ENCODE measurements around the gene KRTAP9-1.
"Not testable (repeated sequence)": the region's sequence is repeated elsewhere in the genome, so short reads cannot be mapped to it uniquely, and the experiment has no call there.

The KRTAP9-1 gene

DNA sequence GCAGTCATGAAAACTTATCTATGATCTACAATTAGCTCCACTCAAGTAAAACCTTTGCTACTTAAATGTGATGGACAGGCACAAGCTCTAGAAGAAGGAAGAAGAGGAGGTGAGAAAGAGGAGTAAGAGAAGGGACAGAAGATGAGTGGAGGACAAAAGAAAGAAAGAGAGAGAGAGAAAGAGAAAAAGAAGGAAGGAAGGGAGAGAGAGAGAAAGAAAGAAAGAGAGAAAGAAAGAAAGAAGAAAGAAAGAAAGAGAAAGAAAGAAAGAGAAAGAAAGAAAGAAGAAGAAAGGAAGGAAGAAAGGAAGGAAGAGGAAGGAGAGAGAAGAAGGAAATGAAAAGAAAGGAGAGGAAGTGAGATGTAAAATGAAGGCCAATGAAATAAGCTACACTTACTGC lies 40.4 kb downstream of the KRTAP9-1 start:
- TF ChIP-seq, protein P1, sequence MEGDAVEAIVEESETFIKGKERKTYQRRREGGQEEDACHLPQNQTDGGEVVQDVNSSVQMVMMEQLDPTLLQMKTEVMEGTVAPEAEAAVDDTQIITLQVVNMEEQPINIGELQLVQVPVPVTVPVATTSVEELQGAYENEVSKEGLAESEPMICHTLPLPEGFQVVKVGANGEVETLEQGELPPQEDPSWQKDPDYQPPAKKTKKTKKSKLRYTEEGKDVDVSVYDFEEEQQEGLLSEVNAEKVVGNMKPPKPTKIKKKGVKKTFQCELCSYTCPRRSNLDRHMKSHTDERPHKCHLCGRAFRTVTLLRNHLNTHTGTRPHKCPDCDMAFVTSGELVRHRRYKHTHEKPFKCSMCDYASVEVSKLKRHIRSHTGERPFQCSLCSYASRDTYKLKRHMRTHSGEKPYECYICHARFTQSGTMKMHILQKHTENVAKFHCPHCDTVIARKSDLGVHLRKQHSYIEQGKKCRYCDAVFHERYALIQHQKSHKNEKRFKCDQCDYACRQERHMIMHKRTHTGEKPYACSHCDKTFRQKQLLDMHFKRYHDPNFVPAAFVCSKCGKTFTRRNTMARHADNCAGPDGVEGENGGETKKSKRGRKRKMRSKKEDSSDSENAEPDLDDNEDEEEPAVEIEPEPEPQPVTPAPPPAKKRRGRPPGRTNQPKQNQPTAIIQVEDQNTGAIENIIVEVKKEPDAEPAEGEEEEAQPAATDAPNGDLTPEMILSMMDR (IDR thresholded peaks at IDR 0.05; ENCODE audit: control insufficient read depth, extremely low read depth, insufficient read depth), result no peak

DNA sequence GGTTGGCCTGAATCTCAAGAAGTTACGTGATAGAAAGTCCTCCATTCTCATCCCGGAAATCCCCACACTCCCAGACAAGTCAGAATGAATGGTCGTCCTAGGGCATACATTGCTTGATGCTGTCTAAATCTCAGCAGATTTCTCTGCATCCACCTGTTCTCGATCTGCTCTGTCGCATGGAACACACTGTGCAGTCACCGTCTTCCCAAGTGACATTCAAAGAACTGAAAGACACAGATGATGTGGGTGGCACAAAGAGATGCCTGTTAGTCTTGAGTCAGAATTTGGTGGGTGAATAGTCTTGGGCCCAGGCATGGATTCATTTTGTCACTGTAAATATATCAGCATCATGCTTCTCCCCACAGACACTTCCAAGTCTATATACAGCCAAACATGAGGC lies 42.0 kb downstream of the KRTAP9-1 start:
- no peak overlapping the region for H3K4me3 ChIP-seq (ENCODE audit: low read depth, low read length)
- TF ChIP-seq, protein P1 (IDR thresholded peaks at IDR 0.05; ENCODE audit: control insufficient read depth, extremely low read depth, insufficient read depth), result no peak

More for the DNA sequence above, 40.4 kb downstream of the KRTAP9-1 start:
- DNase-seq (ENCODE audit: low read depth), result no peak
- no peak overlapping the region for H3K4me3 ChIP-seq (ENCODE audit: low read depth, low read length)

DNA sequence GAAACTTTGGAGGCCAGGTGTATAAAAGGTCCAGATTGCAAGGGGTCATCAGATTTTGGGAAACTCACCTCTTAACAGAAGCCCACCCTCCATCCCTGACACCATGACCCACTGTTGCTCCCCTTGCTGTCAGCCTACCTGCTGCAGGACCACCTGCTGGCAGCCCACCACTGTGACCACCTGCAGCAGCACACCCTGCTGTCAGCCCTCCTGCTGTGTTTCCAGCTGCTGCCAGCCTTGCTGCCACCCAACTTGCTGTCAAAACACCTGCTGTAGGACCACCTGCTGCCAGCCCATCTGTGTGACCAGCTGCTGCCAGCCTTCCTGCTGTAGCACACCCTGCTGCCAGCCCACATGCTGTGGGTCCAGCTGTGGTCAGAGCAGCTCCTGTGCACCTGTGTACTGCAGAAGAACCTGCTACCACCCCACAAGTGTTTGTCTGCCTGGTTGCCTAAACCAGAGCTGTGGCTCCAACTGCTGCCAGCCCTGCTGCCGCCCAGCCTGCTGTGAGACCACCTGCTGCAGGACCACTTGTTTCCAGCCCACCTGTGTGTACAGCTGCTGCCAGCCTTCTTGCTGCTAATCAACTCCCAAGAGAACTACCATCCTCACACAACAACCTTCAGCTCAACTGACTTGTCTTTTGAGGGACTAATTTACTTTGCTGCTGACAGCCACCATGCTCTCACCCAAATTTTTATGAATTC lies 42.9 kb downstream of the KRTAP9-1 start, which contains the start of gene KRTAP9-3:
KRTAP9-3 (plus strand) TSS at position 51 of the 707 bp plus-strand sequence; CDS start at position 104, 53 bp downstream.
- DNase-seq (ENCODE audit: low read depth); H3K4me3 ChIP-seq (ENCODE audit: low read depth, low read length): not testable (repeated sequence)

More for the DNA sequence above, 42.0 kb downstream of the KRTAP9-1 start:
- no peak for DNase-seq (ENCODE audit: low read depth)

DNA sequence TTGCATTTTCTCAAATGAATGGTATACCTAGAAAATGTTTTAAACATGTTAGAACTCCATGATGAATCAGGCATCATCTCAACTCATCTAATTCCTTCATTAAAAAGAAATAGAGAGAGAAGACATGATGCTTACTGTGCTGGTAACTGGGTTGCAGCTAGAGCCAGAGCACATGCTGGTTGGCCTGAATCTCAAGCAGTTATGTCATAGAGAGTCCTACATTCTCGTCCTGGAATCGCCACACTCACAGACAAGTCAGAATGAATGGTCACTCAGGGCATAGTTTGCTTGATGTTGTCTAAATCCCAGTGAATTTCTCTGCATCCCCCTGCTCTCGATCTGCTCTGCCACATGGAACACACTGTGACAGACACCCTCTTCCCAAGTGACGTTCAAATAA lies 47.4 kb downstream of the KRTAP9-1 start:
- not testable (repeated sequence) for H3K4me3 ChIP-seq (ENCODE audit: low read depth, low read length); DNase-seq (ENCODE audit: low read depth)

DNA sequence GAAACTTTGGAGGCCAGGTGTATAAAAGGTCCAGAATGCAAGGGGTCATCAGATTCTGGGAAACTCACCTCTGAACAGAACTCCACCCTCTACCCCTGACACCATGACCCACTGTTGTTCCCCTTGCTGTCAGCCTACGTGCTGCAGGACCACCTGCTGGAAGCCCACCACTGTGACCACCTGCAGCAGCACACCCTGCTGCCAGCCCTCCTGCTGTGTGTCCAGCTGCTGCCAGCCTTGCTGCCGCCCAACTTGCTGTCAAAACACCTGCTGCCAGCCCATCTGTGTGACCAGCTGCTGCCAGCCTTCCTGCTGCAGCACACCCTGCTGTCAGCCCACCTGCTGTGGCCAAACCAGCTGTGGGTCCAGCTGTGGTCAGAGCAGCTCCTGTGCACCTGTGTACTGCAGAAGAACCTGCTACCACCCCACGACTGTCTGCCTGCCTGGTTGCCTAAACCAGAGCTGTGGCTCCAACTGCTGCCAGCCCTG lies 48.3 kb downstream of the KRTAP9-1 start, which contains the start of gene KRTAP9-8:
KRTAP9-8 (plus strand) TSS at position 51 of the 489 bp plus-strand sequence; CDS start at position 104, 53 bp downstream.
- H3K4me3 ChIP-seq (ENCODE audit: low read depth, low read length); DNase-seq (ENCODE audit: low read depth): not testable (repeated sequence)
